ENCODE results near the gene MPC1.

The MPC1 gene

DNA sequence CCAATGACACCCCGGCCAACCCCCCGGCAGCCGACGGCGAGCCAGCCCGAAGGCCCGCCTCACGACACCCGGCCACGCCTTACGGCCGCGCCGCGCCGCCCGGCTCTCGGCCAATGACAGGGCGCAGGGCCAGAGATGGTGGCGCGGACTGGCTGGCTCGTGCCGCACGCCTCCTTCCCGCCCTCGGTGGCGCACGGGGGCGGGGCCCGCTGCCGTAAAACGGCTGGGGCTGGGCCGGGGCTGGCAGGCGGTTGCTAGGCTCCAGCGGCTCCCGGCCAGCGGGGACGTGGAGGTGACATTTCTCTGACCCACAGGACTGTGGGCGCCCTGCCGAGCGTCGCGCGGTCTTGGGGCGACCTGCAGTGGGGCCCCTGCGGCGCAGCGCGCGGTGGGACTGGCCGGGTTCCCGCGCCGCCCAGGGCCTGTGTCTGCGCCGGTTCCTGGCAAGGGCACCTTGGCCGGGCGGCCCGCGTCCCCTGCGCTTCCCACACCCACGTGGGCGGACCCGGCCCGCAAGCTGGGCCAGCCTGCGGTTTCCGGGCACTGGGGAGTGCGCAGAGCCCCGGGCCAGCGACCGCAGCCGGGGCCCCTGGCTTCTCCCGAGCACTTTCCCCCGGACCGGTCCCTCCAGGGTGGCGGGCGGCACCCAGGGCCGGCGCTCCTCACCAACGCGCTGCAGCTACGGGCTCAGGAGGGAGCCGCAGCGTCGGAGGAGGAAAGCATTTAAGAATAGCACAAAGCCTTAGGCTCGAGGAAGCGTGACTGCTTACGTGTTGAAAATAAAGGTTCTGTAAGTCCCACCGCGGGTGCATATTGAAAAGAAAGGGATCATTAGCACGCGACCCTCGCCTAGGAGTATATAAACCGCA, at the start of gene MPC1:
MPC1 (minus strand) TSS at position 8 of the 869 bp plus-strand sequence. CDS start 64 bp downstream, outside the sequence.
- DNase-seq = peak; percentile 99

DNA sequence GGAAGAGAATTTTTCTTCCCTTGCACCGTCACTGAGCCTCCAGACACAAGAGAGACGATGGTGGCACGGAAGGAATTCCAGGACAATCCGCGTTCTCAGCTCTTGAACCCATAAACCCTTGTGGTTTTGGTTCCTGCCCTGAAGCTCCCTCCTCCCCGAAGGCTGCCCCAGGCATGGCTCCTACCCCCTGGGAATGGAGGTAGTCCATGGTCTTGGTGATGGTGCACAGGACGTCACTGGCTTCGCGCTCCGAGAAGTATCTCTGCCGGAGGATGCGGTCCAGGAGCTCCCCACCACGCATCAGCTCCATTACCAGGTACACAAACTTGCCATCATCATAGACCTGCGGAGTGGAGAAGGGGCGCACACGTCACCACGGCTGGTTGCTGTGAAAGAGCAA, 47.5 kb upstream of the MPC1 start:
- no peak for DNase-seq

DNA sequence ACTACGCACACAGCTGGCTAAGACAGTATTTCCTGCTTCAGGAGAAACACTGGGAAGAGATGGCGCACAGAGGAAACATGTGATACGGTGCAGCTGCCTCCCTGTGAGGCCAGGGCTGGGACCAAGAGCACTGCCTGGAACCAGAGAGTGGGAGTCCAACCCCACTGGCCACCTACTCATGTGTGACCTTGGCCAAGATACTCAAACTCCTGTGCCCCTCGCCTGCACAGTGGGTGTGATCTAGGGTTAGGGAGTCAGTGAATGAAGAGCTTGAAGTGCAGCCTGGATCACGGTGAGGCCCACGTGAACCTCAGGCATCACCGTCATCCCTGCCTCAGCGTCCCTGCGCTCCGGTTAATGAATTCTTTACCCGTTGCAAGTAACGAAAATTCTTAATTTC, 41.7 kb upstream of the MPC1 start:
- DNase-seq = no peak

DNA sequence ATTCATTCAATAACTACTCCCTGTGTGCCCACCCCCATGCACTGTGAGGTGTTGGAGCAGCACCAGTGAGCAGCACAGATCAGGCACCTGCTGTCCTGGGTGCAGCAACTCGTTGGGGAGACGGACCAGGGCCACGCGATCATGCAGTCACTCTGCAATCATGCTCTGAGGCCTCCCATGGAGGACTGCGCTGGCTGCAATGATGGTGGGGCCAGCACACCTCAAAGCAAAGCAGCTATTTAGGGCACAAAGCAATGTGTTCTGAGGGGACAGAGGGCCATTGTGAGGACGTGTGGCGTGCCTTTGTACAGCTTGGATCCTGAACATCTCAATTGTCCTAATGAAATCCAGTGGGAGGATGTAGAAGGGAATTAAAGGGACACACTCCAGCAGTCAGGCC, 41.0 kb upstream of the MPC1 start:
- DNase-seq = no peak

DNA sequence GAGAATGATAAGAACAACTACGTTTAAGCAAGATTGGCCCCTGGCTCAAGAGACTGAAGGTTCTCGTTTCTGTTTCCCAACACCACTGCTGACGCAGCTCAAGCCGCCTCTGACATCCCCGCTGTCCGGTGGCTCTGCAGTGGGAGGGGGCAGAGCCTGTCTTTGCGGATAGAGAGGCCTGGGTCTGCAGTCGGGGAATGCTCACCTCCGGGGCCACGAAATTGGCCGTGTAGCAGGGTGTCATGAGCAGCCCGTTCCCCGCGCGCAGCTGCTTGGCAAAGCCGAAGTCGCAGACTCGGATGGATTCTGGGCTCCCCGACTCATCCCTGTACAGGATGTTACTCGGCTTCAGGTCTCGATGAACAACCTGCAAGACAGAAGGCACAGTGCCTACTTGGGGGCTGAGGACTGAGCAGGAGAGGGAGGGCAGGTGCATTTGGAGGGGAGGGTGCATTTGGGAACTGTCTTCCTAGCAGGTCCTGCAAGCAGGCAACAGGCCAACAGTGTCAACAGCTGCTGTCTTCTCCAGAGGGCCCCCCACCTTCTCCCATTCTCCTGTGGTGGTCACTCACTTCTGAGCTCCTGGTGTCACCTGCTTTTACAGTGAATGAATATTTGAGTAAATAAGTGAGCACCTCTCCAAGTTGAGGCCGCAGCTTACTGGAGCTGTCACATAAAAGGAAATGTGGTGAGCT, 40.5 kb upstream of the MPC1 start:
- DNase-seq = no peak

DNA sequence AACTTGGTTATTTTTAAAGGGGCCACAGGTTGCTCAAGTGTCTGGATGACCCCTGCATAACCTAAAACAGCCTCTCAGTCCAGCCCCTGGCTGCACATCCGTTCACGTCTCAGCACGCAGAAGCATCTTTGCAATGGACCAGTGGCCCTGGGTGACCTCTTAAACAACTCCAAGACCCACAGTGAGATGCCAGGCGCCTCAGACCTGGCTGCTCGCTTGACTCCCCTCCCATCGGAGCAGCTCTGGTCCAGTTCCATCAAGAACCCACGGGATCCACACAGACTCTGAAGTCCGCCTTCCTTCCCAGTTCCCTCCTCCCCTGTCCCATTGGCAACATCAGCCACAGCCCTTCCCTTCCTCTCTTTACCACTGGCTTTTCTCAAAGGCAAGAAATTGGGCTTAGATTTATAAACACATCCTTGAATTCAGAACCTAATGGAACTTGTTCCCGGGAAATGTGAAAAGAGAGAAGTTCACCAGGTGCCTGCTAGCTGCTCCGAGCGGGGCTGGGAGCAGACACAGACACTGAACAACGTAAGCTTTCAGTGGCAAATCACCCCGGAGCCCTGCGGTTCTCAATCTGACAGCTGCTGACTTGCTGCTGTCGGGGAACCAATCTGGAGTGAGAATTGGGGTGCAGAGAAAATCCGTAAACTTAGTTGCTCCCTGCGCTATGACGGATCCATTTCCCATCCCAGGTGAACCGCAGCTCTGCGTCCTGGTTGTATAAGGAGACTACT, 39.6 kb upstream of the MPC1 start:
- no peak for DNase-seq

DNA sequence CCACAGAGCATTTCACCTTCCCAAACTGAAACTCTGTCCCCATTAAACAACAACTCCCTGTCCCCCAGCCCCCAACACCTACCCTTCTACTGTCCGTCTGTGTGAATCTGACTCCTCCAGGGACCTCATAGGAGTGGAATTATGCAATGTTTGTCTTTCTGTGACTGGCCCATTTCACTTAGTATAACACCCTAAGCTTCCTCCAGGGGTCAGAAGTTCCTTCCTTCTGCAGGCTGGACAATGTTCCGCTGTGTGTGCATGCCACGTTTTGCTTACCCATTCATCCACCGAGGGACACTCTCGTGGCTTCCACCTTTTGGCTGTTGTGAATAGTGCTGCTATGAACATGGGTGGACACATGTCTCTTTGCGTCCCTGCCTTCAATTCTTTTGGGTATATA, 37.6 kb upstream of the MPC1 start:
- DNase-seq = peak; percentile 50

DNA sequence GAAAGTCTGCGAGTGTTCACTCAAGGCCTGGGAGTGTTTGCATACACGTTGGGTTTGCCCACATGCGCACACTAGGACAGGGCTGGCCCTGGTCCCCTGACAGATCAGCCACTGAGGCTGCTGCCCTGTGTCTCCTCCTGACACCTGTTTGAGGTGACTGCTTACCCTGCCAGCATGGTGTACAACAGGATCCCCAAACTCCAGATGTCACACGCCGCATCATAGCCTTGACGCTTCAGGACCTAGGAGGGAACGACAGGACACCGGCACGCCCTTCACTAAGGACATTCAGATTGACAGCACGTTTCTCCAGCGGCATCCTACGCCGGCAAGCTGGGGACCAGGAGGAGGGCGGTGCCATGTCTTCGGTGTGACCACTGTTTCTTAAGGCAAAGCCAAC, 37.0 kb upstream of the MPC1 start:
- DNase-seq = no peak

DNA sequence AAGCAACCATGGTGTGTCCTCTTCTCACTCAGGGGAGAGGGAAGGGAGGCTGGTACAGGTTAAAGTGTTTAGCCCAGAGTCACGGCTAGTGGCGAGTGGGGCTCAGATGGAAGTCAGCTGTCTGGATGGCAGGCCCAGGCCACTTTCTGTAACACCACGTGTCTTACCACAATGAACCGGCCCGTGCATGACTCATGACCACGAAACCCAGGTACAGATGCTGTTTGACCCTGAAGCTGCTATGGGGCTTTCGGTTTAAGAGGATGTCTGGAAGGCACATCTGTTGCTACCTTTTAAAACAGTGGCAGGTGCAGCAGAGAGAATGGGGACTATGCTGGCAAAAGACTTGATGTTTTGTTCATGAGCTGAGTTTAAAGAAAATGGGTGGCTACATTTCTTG, 36.5 kb upstream of the MPC1 start:
- DNase-seq = peak; percentile 25

DNA sequence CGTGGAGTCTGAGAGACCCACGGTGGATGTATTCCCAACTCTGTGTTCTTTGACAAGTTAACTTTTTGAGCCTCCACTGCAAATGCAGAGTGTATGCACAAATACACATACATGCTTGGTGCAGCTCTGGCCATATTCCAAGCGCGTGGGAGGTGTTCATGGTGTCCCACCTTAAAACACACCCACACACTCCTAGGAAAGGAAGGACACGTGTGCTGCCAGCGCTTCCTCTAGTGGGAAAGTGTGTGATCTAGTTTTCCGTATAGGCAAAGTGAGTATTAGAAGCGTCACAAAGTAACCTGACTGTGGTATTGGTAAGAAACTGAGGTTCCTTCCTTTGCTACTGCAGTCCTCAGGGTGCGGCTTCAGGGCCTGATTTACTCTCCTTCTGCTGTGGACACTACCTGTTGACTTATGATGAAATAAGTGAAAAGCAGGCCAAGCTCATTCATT, 36.0 kb upstream of the MPC1 start:
- DNase-seq = no peak

DNA sequence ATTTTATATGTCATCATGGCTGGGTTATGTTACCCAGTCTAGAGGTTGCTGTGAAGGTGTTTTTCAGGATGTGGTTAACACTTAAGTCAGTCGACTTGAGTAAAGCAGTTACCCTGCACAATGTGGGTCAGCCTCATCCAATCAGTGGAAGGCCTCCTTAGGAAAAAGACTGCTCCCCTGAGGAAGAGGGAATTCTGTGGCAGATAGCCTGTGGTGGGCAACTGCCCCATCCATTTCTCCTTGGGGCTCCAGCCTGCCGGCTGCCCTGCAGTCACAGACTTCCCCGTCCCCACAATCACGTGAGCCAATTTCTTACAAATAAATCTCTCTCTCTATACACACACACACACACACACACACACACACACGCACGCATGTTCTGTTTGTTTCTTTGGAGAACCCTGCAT, 34.5 kb upstream of the MPC1 start:
- no peak for DNase-seq

DNA sequence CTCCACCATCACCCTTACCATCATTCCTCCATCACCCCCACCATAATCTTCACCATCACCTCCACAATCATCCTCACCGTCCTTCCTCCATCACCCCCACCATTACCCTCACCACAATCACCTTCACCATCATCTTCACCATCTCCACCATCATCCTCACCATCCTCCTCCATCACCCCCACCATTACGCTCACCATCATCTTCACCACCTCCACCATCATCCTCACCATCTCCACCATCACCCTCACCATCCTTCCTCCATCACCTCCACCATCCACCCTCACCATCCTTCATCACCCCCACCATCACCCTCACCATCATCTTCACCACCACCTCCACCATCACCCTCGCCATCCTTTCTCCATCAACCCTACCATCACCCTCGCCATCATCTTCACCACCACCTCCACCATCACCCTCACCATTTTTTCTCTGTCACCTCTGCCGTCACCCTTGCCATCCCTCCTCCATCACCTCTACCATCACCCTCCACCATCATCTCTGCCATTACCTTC, 33.1 kb upstream of the MPC1 start:
- DNase-seq = no peak

DNA sequence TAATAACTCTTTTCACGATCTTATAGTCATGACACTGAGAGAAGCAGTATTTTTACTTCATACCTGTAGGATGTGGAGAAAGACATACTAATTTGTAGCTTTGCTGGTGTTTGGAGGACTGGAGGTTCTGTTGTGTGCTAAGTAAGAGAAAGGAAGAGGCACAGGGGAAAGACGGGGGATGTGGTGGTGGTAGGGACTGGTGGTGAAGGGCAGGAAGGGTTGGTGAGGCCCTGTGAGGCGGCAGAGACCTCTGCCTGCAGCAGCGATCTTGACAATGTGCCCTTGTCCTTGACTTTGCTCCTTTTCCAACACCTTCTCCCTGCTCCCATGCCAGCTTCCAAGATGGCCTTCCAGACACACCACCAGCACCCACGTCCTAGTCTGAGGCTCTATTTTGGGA, 32.6 kb upstream of the MPC1 start:
- DNase-seq = no peak

DNA sequence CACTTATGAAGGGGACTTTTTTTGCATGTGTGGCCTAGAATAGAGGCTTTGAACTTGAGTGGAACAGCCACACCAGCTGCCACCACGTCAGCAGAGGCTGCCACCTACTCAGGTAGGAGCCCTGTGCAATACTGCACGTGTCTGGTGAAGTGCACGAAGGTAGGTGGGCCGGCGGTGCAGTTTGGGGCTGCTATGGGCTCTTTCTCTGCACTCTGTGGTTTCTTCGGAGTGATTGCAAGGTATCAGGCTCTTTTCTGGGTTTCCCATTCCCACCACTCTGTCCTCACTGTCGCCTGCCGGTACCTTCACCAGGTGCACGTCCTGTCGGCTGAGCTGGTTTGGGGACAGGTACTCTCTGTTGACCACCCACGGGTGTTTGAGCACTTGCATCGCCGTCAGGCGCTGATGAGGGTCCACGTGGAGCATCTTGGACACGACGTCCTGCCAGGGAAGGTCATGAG, 30.8 kb upstream of the MPC1 start:
- no peak for DNase-seq

DNA sequence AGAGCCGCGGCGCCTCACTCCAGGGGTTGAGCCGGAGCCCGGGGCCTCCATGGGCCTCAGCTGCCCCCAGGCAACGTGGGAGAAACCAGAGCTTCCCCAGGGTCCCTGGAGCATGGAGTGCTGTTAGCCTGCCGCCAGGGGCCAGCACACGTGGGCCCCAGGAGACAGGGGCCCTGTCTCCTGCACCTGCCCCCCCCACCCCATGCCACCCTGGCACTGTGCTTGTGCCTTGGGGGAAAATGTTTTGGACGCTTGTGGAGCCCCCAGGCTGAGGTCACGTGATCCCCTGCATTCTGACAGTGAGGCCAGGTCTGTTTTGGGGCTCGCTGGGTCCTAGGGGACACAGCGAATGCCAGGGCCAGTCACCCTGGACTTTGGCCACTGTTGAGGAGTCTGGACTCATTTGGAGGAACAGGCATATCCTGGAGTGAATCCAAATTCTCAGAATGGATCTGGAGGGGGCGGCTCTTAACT, 30.2 kb upstream of the MPC1 start:
- DNase-seq = no peak

DNA sequence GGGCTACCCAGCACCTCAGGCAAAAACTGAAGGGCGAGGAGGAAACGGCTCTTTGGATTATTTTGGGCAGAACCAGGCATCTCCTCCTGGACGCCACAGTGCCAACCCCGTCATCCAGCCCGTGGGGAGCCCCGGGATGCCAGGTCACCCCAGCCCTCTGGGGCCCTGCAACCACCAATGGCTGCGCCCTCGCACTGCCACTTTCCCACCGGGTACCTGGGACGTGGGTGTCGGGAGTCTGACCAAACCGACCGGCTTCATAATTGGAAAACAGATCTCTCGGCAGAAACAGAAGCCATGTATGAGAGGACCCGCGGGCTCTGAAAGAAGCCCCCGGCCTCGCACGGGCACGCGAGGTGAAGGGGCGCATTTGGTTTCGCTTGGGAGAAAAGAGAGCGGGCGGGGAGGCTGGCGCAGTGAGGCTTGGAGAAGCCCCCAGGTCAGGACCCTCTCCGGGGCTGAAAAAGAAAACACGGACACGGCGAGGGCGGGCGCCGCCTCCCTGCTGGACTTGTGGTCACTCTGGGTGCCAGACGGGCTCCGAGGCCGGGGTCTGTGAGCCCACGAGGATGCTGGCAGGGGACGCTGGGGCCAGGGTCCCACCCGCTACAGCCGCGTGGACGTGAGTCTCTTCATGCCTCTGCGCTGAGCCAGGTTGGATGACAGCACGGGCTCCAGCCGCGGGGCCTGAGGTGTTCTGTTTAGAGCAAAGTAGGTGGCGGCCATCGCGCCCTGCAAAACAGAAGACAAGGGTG, 29.6 kb upstream of the MPC1 start:
- no peak for DNase-seq

DNA sequence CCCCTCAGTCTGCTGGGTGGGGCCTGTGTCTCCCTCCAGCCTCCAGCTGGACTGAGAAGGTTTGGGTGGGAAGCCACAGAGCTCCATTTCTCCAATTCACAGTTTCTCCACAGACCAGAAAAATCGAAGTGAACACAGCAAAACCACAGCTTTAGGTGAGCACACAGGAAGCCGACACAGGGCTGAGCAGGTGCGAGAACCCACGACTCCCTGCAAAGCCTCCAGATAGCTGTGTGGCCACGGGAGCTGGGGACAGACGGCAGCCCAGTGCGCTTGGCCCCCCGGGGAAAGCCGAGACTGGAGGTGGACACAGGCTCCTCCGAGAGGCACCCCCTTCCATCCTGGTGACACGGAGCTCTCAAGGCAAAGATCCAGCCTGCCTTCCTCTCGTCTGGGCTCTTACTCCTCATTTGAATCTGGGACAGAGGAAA, 29.0 kb upstream of the MPC1 start:
- DNase-seq = no peak

DNA sequence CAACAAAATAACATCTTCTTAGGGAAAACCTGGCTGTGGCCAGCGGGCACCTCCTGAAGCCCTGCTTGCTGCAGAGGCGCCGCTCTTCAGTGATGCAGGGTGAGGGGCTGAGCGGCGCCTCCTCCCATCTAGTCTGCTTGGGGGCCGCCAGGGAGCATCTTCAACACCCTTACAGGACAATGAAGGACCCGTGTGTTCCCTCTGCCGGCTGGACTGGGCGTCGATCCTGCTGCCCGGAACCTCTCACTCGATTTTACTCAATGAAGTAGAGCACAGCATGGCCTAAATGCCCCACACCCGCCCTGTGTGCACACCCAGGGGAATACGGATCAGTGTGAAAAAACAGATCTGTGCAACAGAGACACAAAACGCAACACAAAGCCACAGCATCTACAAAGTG, 28.5 kb upstream of the MPC1 start:
- no peak for DNase-seq

DNA sequence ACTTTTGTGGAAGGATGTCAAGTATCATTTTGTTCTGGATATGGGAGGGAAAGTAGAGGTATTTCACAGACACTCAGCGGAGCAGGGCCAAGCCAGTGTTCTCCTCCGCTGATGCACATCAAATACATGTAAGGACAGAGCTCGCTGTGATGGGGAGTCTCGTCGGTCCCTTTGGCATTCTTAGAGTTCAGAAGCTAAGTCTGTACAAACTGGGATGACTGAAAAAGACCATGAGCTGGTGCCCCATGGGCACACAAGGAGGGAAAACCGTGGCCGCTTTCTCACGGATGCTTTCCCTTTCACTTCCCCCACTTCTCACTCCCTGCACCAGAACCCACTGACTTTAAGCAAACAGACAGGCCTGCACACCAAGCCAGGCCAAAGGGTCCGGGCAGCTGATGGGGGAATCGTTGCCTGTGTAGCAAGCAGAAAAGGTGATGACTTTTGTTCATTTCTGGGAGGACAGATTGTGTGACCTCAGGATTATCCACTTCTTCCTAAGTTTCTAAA, 27.7 kb upstream of the MPC1 start:
- DNase-seq = no peak

DNA sequence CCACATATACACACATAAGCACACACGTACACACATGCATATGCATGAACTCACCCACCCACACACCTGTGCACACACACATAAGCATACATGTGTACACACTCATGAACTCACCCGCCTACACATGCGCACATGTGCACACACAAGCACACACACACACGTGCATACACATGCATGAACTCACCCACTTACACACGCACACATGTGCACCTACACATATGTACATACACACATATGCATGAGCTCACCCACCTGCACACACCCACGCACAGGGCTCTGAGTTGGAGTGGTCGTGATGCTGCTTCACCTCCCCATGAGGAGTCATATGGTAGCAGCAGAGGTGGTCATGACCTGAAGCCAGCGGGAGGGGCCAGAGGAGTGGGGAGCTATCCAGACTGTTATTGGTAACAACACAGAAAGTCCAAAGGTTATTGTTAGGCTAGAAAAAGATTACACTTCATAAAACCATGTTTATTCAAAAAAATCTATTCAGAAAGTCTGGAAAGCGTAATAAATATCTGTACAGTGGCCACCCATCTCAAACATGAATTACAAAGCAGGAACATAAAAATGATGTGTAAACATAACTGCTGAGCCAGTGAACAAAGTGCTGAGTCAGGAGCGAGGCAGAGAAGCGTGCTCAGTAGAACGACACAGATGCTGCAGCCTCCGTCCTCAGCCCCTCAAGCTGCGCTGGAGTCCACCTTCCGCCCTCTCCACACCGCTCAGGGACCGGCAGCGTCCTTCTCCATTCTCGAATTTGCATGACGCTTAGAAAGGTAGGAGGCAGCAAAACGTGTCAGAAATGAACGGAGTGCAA, 26.4 kb upstream of the MPC1 start:
- no peak for DNase-seq

DNA sequence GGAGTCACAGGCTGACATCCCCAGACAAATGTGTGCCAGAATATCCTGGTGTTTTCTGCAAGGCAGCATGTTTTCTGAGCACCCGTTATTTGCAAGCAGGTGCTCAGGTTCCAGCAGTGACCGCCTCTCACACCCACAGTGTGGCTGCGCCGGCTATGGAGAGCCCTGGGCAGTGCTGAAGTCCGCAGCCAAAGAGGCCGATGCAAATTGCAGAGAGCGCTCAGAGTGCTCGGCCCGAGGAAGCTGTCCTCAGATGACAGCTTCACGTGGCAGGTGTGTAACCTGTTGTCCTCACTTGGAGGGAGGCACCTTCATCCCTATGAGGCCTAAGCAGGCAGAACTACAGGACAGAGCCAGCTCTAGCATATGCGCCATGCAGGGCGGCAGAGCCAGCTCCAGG, 23.5 kb upstream of the MPC1 start:
- DNase-seq = no peak
